ENCODE results near the gene MYOG.

Gene MYOG

GRCh38 chr1:203066965-203067364 lies 18.8 kb downstream of the MYOG start:
- H3K27ac ChIP-seq: no peak overlapping the region
- no peaks in the 10 kb centered on the region for H3K27me3 ChIP-seq (ENCODE audit: insufficient read depth, low read depth, severe bottlenecking)
- TF ChIP-seq CTCF (IDR thresholded peaks at IDR 0.05; ENCODE audit: low read depth, low read length): no peak
- no peaks in the 10 kb centered on the region for H3K9me3 ChIP-seq (ENCODE audit: severe bottlenecking)
- no peak overlapping the region for H3K4me3 ChIP-seq (ENCODE audit: low read depth, low read length)
- DNase-seq: no peak
- H3K36me3 ChIP-seq: peaks cover 80% of the 10 kb centered on the region

GRCh38 chr1:203065986-203066385 lies 19.8 kb downstream of the MYOG start:
- no peaks in the 10 kb centered on the region for H3K27me3 ChIP-seq (ENCODE audit: insufficient read depth, low read depth, severe bottlenecking)
- H3K9me3 ChIP-seq (ENCODE audit: severe bottlenecking): no peaks in the 10 kb centered on the region
- TF ChIP-seq CTCF (IDR thresholded peaks at IDR 0.05; ENCODE audit: low read depth, low read length): no peak
- peaks cover 81% of the 10 kb centered on the region for H3K36me3 ChIP-seq
- no peak overlapping the region for H3K27ac ChIP-seq
- H3K4me3 ChIP-seq (ENCODE audit: low read depth, low read length): no peak overlapping the region
- no peak for DNase-seq

- peaks cover 88% of the 10 kb centered on the region for H3K36me3 ChIP-seq
- DNase-seq: no peak
- H3K9me3 ChIP-seq (ENCODE audit: severe bottlenecking): no peaks in the 10 kb centered on the region
- H3K4me3 ChIP-seq (ENCODE audit: low read depth, low read length): no peak overlapping the region
- no peak overlapping the region for H3K27ac ChIP-seq
- no peaks in the 10 kb centered on the region for H3K27me3 ChIP-seq (ENCODE audit: insufficient read depth, low read depth, severe bottlenecking)
- TF ChIP-seq CTCF (IDR thresholded peaks at IDR 0.05; ENCODE audit: low read depth, low read length): no peak
Observed at GRCh38 chr1:203065191-203065590, 20.6 kb downstream of the MYOG start.

- Histone ChIP-seq H3K36me3 (peaks cover 91% of the 10 kb centered on the region), H3K9me3 (ENCODE audit: severe bottlenecking) (no peaks in the 10 kb centered on the region), H3K4me3 (ENCODE audit: low read depth, low read length) (no peak overlapping the region), H3K27me3 (ENCODE audit: insufficient read depth, low read depth, severe bottlenecking) (no peaks in the 10 kb centered on the region), H3K27ac (no peak overlapping the region)
- TF ChIP-seq CTCF (IDR thresholded peaks at IDR 0.05; ENCODE audit: low read depth, low read length): no peak
- DNase-seq: no peak
Observed at GRCh38 chr1:203063287-203063686, 22.5 kb downstream of the MYOG start.

GRCh38 chr1:203060115-203060514 lies 25.7 kb downstream of the MYOG start:
- Histone ChIP-seq H3K27ac (no peak overlapping the region), H3K27me3 (ENCODE audit: insufficient read depth, low read depth, severe bottlenecking) (no peaks in the 10 kb centered on the region), H3K4me3 (ENCODE audit: low read depth, low read length) (no peak overlapping the region)

More at GRCh38 chr1:203060115-203060514, 25.7 kb downstream of the MYOG start:
- DNase-seq: no peak
- no peak for TF ChIP-seq CTCF (IDR thresholded peaks at IDR 0.05; ENCODE audit: low read depth, low read length)
- H3K9me3 ChIP-seq (ENCODE audit: severe bottlenecking): no peaks in the 10 kb centered on the region
- H3K36me3 ChIP-seq: peaks cover 92% of the 10 kb centered on the region

Measured in WERI-Rb-1 (cell line).